GM08714 (cell line): ENCODE data around the gene FERMT1.
"Not testable (repeated sequence)": the region's sequence is repeated elsewhere in the genome, so short reads cannot be mapped to it uniquely, and the experiment has no call there.

Experiments used
- H3K4me3 ChIP-seq: fragments of 200-500 bp; sonication (Bioruptor generic); 2 replicates; pipeline ENCODE4 v1.5.1; 2014; ENCODE audit warnings: mild to moderate bottlenecking, low read length, inconsistent platforms
- ZNF274 ChIP-seq: IDR thresholded peaks from 2 replicates; pipeline ENCODE4 v1.6.1; 2012; ENCODE audit warnings: mild to moderate bottlenecking, low read depth, low read length

FERMT1 gene

GRCh38 chr20:6046432-6046831 is 76.4 kb downstream of the FERMT1 start:
- no peak for TF ChIP-seq ZNF274
- no peak overlapping the region for H3K4me3 ChIP-seq

GRCh38 chr20:6045566-6045965 is 77.3 kb downstream of the FERMT1 start:
- no peak overlapping the region for H3K4me3 ChIP-seq
- no peak for TF ChIP-seq ZNF274

DNA sequence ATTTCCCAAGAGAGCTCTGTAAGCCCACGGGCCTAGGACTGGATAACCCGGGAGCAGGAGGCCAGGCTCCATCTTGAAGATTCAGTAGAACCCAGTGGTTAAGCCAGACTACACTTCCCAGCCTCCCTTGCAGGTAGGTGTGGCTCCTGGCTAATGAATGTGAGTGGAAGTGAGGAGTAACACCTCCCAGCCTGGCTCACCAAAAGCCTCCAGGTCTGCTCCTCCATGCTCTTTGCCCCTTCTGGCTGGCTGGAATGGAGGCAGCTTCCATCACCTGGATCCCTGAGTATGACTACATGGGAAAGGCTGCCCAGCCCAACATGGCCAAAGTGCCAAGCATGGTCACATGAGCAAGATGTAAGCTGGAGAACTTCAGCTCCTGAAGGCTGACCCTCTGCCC is 78.7 kb downstream of the FERMT1 start:
- no peak overlapping the region for H3K4me3 ChIP-seq
- TF ChIP-seq ZNF274 = no peak

DNA sequence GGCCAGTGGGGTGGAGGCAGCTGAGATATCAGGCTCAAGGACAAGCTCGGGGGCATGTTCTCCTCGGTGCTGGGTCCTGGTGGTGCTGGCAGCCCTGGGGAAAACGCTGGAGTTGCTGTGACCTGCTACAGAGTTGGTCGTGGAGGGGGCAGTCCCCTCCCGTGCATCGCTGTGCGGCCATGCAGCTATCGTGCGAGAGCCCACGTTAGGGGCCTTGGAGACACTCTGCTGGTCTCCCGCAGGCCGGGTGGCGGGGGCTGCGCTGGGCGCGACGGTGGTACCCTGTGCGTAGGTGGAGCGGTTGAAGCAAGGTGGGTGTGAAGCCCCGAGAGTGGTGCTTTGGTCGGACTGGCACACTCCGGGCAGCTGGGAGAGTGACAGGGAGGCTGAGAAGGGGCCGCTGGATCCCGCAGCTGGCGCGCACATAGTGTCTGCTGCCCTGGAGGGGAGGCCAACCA is 81.0 kb downstream of the FERMT1 start:
- no peak overlapping the region for H3K4me3 ChIP-seq
- TF ChIP-seq ZNF274 = no peak

DNA sequence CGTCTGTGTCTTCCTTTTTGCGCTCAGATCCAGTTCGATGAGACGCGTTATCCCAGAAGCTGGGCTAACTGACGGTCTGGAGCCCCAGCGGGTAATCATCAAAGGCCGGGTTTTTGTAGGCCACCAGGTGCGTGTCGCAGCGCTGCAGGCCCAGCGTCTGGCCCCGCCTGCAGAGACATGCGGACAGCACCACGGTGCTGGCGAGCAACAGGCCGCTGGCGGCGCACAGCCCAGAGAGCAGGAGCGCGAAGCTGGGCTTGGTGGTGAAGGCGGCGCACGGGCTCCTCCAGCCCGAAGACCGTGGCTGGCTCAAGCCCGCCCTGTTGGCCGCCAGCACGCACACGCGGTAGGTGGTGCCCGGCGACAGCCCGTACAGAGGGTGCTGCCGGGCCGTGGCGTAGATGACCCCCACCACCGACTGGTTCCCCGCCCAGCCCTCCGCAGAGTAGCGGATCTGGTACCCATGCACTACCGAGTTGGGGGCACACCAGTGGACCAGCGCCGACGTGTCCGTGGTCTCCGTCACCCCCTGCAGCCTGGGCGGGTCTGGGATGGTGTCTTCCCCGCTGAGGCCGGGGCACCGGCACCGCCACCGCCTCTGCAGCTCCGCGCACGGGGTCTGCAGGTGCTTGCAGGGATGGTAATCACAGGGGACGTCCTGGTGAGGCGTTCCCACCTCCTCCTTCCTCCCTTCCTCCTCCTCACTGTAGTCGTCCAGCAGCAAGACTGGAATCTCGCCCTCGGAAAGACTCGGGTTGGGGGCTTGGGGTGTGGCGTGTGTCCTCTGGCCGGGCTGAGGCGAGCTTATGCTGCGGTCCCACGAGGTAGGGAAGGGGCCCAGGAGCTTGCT is 81.6 kb downstream of the FERMT1 start:
- H3K4me3 ChIP-seq = no peak overlapping the region
- no peak for TF ChIP-seq ZNF274

DNA sequence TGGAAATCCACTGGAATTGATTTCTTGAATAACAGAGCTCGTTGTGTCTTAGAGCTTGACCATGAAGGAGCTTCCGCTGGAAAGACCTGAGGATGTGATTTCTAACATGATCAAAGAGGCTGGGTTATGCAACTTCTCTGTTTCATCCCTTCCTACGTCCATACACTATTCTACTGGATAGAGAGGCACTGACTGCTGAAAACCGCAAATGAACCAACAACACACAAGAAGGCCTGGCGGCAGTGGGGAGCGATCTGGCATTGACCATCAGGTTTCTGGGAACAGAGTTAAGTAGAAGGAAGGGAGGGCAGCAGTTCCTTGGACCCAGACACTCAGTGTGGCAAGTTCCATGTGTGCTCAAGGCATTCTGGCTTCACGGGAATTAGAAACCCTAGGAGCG is 82.3 kb downstream of the FERMT1 start:
- TF ChIP-seq ZNF274 = no peak
- no peak overlapping the region for H3K4me3 ChIP-seq

GRCh38 chr20:6039766-6040165 is 83.1 kb downstream of the FERMT1 start:
- TF ChIP-seq ZNF274 = no peak
- no peak overlapping the region for H3K4me3 ChIP-seq

DNA sequence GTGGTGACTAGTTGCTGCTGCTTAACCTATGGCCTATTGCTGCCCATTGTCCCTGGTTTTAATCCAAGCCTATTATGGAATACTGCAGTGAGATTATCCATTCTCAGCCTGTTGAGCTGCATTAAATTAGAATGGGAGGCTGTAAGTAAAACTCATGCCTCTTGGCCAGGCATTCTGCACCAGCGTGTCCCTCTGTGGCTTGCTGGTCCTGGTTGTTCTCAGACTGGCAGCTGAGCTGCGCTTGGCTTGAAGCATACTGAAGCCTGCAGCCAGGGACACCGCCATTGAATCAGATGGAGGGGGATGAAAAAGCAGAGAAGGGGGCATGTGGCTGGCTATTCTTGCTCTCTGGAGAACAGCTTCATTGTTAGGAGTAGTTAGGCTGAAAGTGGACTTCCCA is 84.6 kb downstream of the FERMT1 start:
- no peak for TF ChIP-seq ZNF274
- H3K4me3 ChIP-seq = no peak overlapping the region

GRCh38 chr20:6037082-6037481 is 85.7 kb downstream of the FERMT1 start:
- H3K4me3 ChIP-seq = no peak overlapping the region
- TF ChIP-seq ZNF274 = no peak

- H3K4me3 ChIP-seq = no peak overlapping the region
- TF ChIP-seq ZNF274 = no peak
Measured at GRCh38 chr20:6036213-6036612, 86.6 kb downstream of the FERMT1 start.

DNA sequence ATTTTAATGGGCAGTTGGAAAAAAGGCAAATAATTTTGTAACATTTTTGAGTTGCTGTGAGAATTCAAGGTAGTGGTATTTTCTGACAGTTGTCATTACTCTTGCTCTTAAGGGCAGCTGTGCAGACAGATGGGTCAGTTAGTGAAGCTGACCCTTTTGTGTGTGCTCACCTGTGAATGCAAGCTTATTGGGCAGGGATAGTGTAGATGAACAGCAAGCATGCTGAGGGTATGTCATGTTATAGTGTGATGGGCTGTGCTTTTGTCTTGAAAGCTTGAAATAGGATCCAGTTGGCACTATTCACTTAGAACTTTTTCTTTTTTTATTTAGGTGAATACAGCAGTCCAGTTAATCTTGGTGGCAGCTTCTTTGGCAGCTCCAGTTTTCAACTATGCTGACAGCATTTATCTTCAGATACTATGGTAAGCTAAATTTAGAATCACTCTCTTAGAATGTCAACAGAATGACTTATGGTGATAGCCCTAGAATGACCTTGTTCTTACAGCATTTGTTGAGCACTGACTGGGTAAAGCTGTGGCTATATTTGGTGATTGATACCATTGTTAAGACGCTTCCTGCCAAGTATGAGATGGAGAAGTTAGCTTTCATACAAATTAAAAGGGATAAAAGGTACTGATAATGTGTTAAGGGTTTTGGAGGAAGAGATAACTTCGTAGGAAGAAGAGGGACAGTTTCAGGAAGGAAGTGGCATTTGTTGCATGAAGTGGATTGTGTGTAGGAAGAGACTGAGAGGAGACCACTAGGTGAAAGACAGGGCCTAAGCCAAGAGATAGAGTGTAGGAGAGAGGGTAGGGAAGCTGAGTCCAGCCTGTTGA is 88.5 kb downstream of the FERMT1 start:
- H3K4me3 ChIP-seq = no peak overlapping the region
- no peak for TF ChIP-seq ZNF274

- H3K4me3 ChIP-seq = not testable (repeated sequence)
Measured at GRCh38 chr20:6032907-6033306, 89.9 kb downstream of the FERMT1 start.

- no peak overlapping the region for H3K4me3 ChIP-seq
- TF ChIP-seq ZNF274 = no peak
Measured at GRCh38 chr20:6030453-6031080, 92.3 kb downstream of the FERMT1 start.

DNA sequence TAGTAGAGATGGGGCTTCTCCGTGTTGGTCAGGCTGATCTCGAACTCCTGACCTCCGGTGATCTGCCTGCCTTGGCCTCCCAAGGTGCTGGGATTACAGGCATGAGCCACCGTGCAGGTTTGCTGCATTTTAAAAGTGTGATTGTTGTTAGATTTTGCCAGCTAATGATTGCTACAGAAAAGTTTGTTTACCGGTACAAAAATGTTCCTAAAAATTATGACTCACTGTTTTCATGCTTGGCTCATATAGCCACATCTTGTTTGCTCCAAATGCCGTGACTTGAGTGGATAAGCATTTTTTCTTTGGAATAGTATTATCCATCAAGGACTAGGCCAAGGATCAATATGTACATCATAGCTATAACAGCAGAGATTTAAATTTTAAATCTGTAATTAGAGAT is 93.3 kb downstream of the FERMT1 start:
- H3K4me3 ChIP-seq = no peak overlapping the region
- TF ChIP-seq ZNF274 = no peak

- no peak overlapping the region for H3K4me3 ChIP-seq
- no peak for TF ChIP-seq ZNF274
Measured at GRCh38 chr20:6028818-6029217, 94.0 kb downstream of the FERMT1 start.
